GM21529 (cell line): ENCODE data around the gene KRT4.
"Not testable (repeated sequence)": the region's sequence is repeated elsewhere in the genome, so short reads cannot be mapped to it uniquely, and the experiment has no call there.

Experiments used
- ATAC-seq: cut with Tn5 transposase; IDR thresholded peaks from one replicate; pipeline ENCODE4 v1.9.1; 2021; ENCODE audit not compliant: unreplicated experiment

Gene KRT4

GRCh38 chr12:52776435-52776834 lies 37.5 kb downstream of the KRT4 start:
- no peak for ATAC-seq

GRCh38 chr12:52774629-52775250 lies 39.2 kb downstream of the KRT4 start:
- ATAC-seq: no peak

GRCh38 chr12:52772772-52773171 lies 41.1 kb downstream of the KRT4 start:
- ATAC-seq: no peak

GRCh38 chr12:52772188-52772587 lies 41.7 kb downstream of the KRT4 start:
- ATAC-seq: no peak

GRCh38 chr12:52771505-52771904 lies 42.4 kb downstream of the KRT4 start:
- no peak for ATAC-seq

- no peak for ATAC-seq
These were observed 42.8 kb downstream of the KRT4 start for GRCh38 chr12:52771088-52771487.

GRCh38 chr12:52769946-52770345 lies 44.0 kb downstream of the KRT4 start:
- no peak for ATAC-seq

GRCh38 chr12:52769354-52769753 lies 44.6 kb downstream of the KRT4 start:
- ATAC-seq: no peak

GRCh38 chr12:52768479-52769200 lies 45.3 kb downstream of the KRT4 start:
- no peak for ATAC-seq

GRCh38 chr12:52767427-52767826 lies 46.5 kb downstream of the KRT4 start:
- no peak for ATAC-seq

GRCh38 chr12:52767020-52767379 lies 46.9 kb downstream of the KRT4 start:
- no peak for ATAC-seq

GRCh38 chr12:52766351-52767019 lies 47.4 kb downstream of the KRT4 start:
- ATAC-seq: no peak

GRCh38 chr12:52765702-52766101 lies 48.2 kb downstream of the KRT4 start:
- ATAC-seq: no peak

GRCh38 chr12:52763991-52764390 lies 49.9 kb downstream of the KRT4 start:
- ATAC-seq: no peak

- ATAC-seq: no peak
These were observed 50.8 kb downstream of the KRT4 start for GRCh38 chr12:52763036-52763659.

GRCh38 chr12:52761802-52762201 lies 52.1 kb downstream of the KRT4 start:
- no peak for ATAC-seq

GRCh38 chr12:52761218-52761617 lies 52.7 kb downstream of the KRT4 start:
- not testable (repeated sequence) for ATAC-seq

GRCh38 chr12:52760623-52761022 lies 53.3 kb downstream of the KRT4 start:
- no peak for ATAC-seq

- ATAC-seq: no peak
These were observed 54.2 kb downstream of the KRT4 start for GRCh38 chr12:52759695-52760094.

- ATAC-seq: no peak
These were observed 54.7 kb downstream of the KRT4 start for GRCh38 chr12:52759218-52759617.

GRCh38 chr12:52757449-52758176 lies 56.3 kb downstream of the KRT4 start:
- ATAC-seq: no peak
